ENCODE results near the gene ICE1. TPM values are rescaled to one million over a fixed set of nuclear protein-coding genes. Genes with fewer than 3 reads are reported as not detected.
"Not testable (repeated sequence)": the region's sequence is repeated elsewhere in the genome, so short reads cannot be mapped to it uniquely, and the experiment has no call there.

ICE1 gene
- total RNA-seq, 1 experiment from 2014 or later, result 31.2 TPM

DNA sequence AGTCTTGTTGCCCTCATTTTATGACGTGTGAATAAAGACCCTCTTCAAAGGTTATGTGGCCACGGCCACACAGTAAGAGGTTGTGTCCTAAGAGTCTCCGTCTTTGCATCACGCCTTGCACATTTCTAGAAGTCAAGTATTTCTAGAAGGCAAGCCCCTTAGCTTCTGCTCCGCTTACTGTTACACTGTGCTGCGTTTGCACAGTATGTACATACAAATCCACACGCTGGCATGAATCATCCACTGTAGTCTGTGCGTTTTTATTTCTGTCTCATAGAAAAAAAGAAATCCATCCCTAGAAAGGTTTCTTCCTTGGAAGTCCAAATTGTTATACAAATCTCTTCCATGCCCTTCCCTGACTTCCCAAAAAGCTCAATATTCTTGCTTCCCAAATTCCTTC is 21.4 kb upstream of the ICE1 start:
- no peak for DNase-seq (ENCODE audit: extremely low read depth, low read depth)

DNA sequence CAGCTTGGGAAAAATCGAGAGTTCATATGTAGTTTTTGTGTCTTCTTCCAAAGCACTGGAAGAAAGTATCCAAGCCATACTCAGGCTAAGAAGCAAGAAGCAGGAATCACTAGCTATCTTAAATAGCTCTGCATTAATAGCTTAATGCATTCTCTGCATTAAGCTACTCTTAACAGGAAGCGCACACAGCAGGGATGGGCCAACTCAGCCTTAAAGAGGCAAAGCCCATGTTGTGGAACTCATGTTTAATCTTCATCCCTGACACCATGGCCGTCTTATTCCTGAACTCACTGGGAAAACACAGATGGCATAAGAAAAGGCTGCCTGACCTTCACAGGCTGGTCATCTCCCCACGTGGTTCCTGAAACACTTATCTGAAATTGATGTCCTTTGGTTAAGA is 18.7 kb upstream of the ICE1 start:
- no peak for DNase-seq (ENCODE audit: extremely low read depth, low read depth)

DNA sequence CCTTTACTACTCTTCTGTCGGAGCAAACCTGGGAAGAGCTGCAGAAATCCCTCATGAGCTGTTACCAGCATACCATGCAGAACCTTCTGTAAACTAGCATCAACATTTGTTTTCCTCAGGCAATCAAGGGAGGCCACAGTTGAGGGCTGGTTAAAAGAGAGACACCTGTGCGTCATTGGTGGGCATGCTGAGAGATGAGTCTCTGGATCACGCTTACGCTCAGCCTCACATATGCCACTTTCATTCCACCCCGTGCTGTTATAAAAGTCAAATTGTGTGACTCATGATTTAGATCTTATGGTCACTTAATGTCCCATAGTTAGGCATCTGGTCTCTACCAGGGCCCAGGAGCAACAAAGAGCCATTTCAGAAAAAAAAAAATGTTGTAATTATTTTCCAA is 18.1 kb upstream of the ICE1 start:
- no peak for DNase-seq (ENCODE audit: extremely low read depth, low read depth)

DNA sequence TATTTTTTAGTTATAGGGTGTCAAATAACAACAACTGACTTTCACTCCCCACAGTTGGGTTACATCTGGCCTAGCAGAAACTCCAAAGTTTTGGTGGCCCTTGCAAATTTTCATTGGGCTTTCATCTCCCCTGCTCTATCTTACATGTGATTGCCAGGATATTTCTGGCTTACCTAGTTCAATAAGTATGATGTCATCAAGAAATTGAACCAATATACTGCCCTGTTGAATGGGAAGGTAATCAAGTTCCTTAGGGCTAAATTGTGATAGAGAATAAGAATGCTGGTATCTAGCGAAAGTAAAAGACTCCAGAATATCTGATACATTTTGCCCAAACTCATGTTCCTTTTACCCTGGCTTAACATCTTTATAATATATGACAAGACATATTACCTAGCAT is 17.0 kb upstream of the ICE1 start:
- DNase-seq (ENCODE audit: extremely low read depth, low read depth), result no peak

DNA sequence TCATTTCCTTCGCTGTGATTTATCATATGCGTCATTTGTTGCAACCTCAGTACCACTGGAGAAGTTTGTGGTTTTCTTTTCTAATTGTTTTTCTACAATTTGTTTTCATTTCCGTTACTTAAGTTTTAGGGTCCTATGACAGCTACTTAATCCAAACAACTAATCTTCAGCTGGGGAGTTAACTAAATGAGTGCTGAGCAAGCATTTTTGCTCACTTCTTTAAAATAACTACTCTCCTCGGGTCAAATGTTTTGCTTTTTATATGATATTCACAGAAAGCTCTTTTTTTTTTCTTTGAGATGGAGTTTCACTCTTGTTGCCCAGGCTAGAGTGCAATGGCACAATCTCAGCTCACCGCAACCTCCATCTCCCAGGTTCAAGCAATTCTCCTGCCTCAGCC is 14.6 kb upstream of the ICE1 start:
- no peak for DNase-seq (ENCODE audit: extremely low read depth, low read depth)

DNA sequence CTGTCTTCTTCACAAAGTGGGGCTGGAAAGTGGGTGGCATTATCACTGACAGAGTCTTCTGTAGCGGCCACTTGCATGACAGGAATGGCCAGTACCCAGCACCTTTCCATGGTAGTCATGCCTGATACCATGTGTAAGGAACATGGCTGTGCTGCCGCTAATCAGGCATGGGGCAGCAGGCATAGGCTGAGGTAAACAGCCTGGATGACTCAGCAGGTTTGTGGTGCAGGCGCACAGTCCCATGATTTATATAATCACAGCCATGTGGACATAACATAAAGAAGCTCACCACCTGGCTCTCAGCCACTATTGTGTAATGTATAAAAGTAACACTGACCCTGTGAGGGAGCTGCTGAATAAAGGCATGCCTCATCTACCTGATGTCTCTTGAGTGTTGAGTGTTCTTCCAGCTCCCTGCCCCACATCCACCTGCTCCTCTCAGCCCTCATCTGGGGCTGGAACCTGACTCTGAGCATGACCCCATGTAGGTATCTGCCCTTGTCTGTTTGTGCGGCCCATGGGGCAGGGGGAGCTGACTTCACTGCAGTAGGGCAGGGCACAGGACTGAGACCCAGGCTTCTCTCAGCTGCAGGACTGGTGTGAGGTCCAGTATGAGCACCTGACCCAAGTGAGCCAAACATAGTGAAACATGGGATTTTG is 13.2 kb upstream of the ICE1 start:
- no peak for DNase-seq (ENCODE audit: extremely low read depth, low read depth)

DNA sequence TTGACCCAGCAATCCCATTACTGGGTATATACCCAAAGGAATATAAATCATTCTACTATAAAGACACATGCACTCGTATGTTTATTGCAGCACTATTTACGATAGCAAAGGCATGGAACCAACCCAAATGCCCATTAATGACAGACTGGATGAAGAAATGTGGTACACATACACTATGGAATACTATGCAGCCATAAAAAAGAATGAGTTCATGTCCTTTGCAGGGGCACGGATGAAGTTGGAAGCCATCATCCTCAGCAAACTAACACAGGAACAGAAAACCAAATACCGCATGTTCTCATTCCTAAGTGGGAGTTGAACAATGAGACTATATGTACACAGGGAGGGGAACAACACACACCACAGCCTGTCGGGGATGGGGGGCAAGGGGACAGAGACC is 8.6 kb upstream of the ICE1 start:
- not testable (repeated sequence) for DNase-seq (ENCODE audit: extremely low read depth, low read depth)

DNA sequence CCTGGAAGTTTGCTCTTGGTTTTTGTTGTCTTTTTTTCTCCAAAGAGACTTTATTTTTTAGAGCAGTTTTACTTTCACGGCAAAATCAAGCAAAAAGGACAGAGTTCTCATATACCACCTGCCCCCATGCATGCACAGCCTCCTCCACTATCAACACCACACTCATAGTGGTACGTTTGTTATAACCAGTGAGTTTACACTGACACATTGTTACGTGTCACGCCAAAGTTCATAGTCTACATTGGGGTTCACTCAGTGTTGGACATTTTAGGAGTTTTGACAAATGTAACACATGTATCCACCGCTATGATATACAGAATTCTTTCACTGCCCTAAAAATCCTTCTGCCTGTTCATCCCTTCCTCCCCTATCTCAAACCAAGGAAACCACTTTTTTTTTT is 7.5 kb upstream of the ICE1 start:
- no peak for DNase-seq (ENCODE audit: extremely low read depth, low read depth)

DNA sequence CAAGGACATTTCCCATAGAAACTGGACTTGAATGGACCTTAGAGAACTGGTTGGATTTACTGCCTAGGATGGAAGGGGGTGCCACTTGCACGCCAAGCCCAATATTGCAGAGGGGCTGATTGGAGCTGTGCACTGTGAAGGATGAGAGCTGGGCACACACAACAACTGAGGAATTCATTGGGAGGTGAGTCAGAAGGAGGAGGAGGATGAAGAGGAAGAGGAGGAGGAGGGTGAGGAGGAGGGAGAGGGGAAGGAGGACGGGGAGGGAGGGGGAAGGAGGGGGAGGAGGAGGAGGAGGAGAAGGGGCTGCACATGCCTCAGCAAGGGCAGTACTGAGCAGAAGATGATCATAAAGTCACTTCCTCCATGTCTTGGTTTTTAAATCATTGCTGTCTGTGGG is 5.7 kb upstream of the ICE1 start:
- no peak for DNase-seq (ENCODE audit: extremely low read depth, low read depth)

DNA sequence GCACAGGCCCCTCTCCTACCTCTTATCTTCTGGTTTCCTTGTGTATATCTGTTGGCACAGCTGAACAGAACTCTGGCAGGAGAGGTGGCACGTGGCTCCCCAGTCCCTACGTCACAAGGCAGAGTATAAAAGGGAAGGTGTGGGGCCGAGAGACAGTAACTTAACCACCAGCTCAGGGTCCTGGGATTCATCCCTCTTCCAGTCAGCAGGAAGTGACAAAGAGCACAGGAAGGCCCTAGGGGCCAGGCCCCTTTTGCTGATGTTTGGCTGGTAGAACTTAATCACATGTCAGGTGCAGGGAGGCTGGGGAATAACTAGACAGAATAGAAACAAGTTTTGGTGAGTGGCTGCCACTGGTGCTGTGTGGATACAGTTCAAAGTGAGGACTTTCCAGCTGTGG is 4.5 kb upstream of the ICE1 start:
- no peak for DNase-seq (ENCODE audit: extremely low read depth, low read depth)

DNA sequence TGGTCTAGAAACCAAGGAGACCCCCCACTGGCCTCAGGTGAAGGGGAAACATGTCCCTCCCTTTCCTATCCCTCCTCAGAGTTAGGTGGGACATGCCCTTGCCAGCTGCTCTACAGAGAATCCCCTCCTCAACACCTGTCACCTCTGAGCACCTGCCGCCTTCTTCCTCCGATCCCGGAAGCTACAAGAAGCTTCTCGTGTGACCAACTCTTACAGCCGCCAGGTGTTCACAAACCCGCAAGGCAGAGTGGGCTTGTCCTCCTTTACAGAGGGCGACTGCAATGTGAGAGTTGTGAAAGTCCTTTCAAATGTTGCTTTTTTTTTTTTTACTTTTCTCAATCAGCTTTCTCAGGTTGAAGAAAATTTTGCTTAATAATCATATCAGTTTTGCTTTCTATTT is 3.7 kb upstream of the ICE1 start:
- DNase-seq (ENCODE audit: extremely low read depth, low read depth), result no peak

DNA sequence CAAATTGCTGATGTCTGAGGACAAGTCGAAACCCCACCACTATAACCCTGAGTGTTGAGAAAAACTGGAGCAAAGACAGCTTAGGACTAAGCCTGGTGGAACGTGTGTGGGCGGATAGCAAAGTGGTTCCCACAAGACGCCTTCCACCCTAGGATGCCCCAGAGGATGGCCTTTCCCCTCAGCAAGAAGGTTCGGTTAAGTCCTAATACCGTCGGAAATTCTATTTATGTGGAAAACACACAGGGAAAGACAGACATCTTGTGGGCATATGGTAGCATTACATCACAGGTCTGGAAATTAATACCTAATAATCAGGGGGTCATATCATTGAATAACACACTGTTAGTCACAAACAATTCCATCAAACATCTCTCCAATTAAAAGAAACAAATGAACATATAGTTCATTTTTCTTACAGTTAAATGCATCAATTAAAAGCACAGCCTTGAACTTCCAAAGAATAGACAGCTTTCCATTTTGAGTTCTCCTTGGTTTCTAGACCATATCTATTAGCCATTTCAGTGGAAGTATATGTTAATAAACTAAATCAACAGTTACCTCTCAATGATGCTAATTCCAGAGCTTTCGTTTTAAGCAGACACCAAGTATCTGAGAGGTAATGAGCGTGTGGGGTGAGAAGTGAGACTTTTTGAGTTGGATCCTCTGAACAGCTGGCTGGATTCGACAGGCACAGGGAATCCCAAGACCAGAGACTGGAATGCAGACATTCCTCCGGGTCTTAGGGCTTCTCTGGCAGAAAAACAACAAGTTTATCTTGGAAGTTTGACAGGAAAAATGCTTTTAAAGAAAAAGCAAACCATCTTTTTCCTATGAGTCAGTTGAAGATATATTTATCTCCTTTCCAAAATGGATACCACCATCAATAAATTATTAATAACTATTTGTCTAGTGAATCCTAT is 2.9 kb upstream of the ICE1 start:
- peak; percentile 46 for DNase-seq (ENCODE audit: extremely low read depth, low read depth)

DNA sequence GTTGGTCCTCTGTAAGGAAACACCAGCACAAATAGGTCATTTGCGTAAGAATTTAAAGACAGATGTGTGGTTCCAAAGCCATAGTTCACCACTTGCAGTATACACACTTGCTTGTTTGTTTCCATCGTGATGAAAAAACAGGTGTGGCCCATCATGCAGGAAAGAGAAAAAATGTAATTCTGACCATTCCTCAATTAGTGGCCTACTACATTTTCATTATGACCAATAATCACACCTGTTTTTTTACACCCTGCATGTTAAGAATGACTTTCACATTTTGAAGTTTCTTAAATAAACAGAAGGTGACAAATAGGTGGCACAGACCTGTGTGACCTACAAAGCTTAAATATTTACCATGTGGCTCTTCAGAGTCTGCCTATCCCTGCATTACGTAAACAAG is 2.2 kb upstream of the ICE1 start:
- DNase-seq (ENCODE audit: extremely low read depth, low read depth), result no peak

DNA sequence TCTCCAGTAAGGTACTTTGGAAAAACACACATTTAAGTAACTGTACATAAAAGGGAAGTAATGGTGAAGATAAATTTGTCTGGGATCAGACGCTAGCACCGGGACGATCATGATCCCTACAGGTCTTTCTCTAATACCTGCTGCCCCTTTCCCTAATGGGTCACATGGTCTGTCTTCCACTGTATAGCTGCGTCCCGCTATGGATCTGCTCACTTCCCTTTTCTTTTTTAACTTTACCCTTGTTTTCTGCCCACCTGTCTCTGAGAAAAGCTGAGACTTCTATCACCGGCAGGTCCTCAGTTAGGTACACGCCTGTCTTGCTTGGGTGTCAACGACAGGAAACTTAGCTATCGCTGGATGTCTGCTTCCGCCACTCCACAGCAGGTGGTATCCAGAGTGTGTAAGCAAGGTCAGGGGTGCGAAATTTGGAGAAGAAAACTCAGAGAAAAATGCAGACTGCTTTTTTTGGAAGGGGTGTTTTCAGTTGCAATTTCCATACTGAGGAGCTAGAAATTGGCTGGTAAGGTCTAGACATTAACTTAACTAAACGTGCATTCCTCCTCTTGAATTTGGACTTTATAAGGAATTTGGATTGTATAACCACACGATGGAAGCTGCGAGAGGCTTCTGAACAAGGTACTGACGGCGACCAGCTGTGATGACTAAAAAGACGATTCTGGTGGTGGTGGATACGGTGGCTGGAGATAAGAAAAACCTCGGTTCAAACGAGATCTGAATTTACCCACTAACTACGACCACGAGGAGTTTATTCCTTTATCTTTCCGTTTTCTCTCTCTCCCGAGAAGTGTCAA is 1.1 kb upstream of the ICE1 start:
- no peak for DNase-seq (ENCODE audit: extremely low read depth, low read depth)

DNA sequence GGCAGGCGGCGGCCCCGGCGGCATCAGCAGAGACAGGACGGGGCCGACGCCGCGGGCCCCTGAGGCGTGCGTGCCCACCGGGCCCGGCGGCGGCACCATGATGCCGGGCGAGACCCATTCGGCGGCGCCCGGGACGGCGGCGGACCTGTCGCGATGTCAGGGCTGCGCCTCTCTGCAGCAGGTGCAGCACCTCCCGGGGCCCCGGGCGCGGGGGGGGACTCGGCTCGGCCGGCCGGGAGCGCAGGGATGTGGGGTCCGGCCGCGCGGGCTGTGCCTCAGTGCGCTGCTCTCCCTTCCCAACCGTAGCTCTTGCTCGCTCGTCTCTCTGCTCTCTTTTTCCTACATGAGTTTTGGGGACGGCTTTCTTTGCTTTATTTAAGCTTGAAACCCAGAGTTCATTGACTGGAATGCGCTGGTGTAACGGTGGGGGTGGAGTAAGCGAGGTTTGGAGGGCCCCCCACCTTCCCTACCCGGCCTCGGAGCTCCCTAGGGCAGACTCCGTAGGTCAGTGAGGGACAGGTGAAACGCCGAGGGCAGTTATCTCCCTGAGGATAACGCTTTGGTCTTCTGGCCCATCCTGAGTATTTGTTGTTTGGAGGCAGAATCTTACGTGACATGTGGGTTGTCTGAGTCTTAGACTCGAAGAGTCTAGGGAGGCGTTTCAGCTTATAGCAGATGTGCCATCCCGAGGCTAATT is 490 bp downstream of the ICE1 start:
- no peak for DNase-seq (ENCODE audit: extremely low read depth, low read depth)

DNA sequence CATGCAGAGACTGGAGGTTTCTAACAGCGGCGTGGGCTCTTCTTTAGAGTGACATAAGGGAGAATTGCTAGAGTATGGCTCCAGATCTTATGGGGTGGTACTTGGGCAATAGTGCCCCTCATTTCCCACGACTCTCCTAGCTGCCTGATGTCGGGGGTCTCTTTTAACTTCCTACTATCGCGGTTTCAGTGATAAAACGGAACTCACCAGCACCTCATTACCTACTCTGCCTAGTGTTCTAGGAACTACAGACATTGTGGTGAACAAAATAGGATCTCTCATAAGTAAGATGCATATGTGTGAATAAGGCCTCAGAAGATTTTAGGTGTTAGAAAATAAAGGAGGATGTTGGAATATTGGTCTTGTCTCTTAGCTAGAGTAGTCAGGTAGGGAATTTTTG is 1.1 kb downstream of the ICE1 start:
- DNase-seq (ENCODE audit: extremely low read depth, low read depth), result no peak

DNA sequence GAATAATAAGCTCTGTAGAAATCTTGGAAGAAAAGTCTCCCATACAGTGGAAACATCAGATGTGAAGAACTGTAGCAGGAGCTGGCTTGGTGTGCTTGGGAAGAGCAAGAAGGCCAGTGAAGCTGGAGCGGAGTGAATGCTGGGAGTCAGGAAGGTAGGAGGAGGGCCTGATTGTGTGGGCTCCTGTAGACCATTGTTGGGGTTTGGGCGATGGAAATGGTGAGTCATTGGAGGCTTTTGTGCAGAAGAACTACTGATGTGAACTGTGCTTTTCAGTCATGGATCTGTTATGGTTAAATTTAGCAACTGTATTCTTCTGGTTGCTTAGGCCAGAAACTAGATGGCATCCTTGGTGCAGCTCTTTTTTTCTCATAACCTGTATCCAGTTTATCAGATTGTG is 2.3 kb downstream of the ICE1 start:
- no peak for DNase-seq (ENCODE audit: extremely low read depth, low read depth)

DNA sequence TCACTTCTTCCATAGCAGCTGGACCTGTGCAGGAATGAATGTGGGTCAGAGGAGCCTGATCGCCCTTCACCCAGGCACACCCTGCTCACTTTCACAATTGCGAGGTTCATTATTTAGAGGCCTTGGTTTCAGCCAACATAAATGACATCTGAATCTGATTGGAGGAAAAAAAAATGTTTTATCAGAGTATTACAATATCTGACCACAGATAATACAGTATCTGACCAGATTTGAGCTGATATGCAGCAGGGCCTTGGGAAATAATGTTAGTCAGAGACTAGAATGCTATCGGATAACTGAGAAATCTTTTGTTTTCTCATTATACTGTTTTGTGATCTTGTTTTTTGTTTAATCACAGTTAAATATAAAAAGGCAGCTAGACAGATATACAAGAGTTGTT is 7.7 kb downstream of the ICE1 start:
- no peak for DNase-seq (ENCODE audit: extremely low read depth, low read depth)

DNA sequence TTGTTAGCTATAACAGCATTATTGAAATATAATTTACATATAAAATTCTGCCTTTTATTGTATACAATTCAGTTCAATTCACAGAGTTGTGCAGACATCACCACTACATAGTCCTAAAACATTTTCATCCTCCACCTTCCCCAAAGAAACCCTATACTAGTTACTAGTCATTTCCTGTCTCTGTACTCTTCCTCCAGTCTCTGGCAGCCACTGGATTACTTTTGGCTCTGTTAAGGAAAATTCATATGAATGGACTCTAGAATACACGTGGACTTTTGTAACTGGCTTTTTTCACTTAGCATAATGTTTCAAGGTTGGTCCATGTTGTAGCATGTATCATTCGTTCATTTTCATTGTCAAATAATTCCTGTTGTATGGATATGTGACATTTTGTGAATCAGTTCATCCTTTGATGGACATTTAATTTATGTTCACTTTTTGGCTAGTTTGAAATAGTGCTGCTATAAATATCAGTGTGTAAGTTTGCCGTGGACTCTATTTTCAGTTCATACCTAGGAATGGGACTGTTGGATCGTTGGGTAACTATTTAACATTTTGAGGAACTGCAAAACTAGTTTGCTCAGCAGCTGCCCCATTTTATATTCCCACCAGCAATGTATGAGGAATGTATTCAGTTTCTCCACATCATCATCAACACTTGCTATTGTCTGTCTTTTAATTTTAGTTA is 9.7 kb downstream of the ICE1 start:
- no peak for DNase-seq (ENCODE audit: extremely low read depth, low read depth)

DNA sequence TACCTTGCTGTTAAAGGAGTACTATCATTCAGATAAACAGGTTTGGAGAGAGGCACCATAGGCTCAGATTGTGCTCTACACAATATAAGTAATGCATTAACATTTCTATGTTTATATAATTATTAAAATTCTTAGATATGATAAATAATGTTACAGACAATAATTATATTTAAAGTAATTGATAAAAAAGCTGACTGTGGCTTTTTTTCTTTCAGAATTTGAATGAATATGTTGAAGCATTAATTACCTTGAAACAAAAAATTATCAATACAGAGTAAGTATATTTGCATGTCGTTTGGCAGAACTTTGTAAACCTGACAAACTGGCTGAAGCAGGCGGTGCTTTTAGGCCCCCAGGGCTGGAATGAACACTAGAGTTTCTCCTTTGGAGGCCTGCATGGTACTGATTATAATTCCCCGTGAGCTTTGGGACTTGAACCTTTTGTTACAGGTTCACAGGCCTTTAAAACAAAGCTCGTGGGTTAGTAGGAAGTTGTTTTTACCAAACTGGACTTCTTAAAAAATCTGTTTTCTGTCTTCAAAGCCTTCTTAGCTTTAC is 13.8 kb downstream of the ICE1 start:
- no peak for DNase-seq (ENCODE audit: extremely low read depth, low read depth)

Measured in NCI-H460 (cell line).